ENCODE results near the gene TACC2.
"Not testable (repeated sequence)": the region's sequence is repeated elsewhere in the genome, so short reads cannot be mapped to it uniquely, and the experiment has no call there.

The TACC2 gene

DNA sequence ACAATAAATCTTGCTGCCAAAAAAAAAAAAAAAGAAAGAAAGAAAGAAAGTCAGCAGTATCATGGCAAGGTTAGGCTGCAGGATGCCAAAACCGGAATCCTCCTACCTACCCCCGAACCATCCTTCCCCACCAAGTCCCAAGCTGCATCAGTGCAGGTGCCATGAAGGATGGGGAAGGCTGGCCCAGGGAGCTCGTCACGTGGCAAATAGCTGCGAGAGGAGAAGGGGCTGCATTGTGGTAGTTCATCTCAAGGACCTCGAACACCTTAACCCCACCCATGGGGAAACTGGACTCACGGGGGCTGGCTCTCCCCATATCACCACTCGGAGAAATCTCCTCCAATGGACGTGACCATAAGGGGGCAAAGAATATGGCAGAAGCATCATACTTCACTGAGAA is 86.2 kb downstream of the TACC2 start:
- no peak overlapping the region for H3K4me3 ChIP-seq (ENCODE audit: low read length)
- DNase-seq (ENCODE audit: low read depth) = no peak
- no peak for TF ChIP-seq CTCF (conservative IDR thresholded peaks at IDR 0.05; ENCODE audit: low read depth, low read length)

DNA sequence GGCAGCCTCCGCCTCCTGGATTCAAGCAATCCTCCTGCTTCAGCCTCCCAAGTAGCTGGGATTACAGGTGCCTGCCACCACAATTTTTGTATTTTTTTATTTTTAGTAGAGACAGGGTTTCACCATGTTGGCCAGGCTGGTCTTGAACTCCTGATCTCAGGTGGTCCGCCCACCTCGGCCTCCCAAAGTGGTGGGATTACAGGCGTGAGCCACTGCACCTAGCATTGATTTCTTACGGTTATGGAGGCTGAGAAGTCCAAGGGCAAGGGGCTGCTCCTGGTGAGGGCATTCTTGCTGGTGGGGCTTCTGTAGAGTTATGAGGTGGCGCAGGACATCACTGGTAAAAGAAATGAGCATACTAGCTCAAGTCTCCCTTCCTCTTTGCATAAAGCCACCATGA is 86.9 kb downstream of the TACC2 start:
- not testable (repeated sequence) for DNase-seq (ENCODE audit: low read depth); H3K4me3 ChIP-seq (ENCODE audit: low read length)

- DNase-seq (ENCODE audit: low read depth) = no peak
- no peak for TF ChIP-seq CTCF (conservative IDR thresholded peaks at IDR 0.05; ENCODE audit: low read depth, low read length)
- no peak overlapping the region for H3K4me3 ChIP-seq (ENCODE audit: low read length)
Measured at GRCh38 chr10:122077311-122077875, 88.4 kb downstream of the TACC2 start.

- H3K4me3 ChIP-seq (ENCODE audit: low read length) = no peak overlapping the region
- no peak for DNase-seq (ENCODE audit: low read depth)
- no peak for TF ChIP-seq CTCF (conservative IDR thresholded peaks at IDR 0.05; ENCODE audit: low read depth, low read length)
Measured at GRCh38 chr10:122078326-122078725, 89.4 kb downstream of the TACC2 start.

GRCh38 chr10:122078965-122079795 is 90.2 kb downstream of the TACC2 start:
- no peak for TF ChIP-seq CTCF (conservative IDR thresholded peaks at IDR 0.05; ENCODE audit: low read depth, low read length)
- no peak for DNase-seq (ENCODE audit: low read depth)
- H3K4me3 ChIP-seq (ENCODE audit: low read length) = no peak overlapping the region

DNA sequence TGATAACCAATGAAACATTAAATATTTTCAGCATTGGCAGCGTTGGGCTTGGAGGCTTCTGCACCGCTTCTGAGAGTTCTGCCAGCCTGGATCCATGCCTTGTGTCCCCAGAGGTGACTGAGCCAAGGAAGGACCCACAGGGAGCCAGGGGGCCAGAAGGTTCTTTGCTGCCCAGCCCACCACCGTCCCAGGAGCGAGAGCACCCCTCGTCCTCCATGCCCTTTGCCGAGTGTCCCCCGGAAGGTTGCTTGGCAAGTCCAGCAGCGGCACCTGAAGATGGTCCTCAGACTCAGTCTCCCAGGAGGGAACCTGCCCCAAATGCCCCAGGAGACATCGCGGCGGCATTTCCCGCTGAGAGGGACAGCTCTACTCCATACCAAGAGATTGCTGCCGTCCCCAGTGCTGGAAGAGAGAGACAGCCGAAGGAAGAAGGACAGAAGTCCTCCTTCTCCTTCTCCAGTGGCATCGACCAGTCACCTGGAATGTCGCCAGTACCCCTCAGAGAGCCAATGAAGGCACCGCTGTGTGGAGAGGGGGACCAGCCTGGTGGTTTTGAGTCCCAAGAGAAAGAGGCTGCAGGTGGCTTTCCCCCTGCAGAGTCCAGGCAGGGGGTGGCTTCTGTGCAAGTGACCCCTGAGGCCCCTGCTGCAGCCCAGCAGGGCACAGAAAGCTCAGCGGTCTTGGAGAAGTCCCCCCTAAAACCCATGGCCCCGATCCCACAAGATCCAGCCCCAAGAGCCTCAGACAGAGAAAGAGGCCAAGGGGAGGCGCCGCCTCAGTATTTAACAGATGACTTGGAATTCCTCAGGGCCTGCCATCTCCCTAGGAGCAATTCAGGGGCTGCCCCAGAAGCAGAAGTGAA is 93.9 kb downstream of the TACC2 start:
- no peak for TF ChIP-seq CTCF (conservative IDR thresholded peaks at IDR 0.05; ENCODE audit: low read depth, low read length)

GRCh38 chr10:122083478-122084025 is 94.6 kb downstream of the TACC2 start:
- H3K4me3 ChIP-seq (ENCODE audit: low read length) = no peak overlapping the region
- DNase-seq (ENCODE audit: low read depth) = no peak
- no peak for TF ChIP-seq CTCF (conservative IDR thresholded peaks at IDR 0.05; ENCODE audit: low read depth, low read length)

More for the DNA sequence above, 93.9 kb downstream of the TACC2 start:
- H3K4me3 ChIP-seq (ENCODE audit: low read length) = no peak overlapping the region
- DNase-seq (ENCODE audit: low read depth) = no peak

Measured in retinal pigment epithelial cell (primary cell).